22Rv1 (cell line): Measurements from ENCODE around the gene NKX2-1.

ENCODE experiments used
- H3K27ac ChIP-seq: fragments of 450-650 bp; 2 replicates; pipeline ENCODE4 v1.5.1; 2017
- ZFX ChIP-seq: fragments of 450-650 bp; IDR thresholded peaks from 2 replicates; pipeline ENCODE4 v1.6.1; 2017; ENCODE audit warnings: antibody characterized with exemption, borderline replicate concordance
- TF ChIP-seq, protein P1 (sequence below): fragments of 450-650 bp; IDR thresholded peaks from 2 replicates; pipeline ENCODE4 v1.5.1; 2017; ENCODE audit warnings: mild to moderate bottlenecking

NKX2-1 gene

GRCh38 chr14:36521598-36522345, 1.7 kb upstream of the NKX2-1 start:
- TF ChIP-seq ZFX, result no peak
- TF ChIP-seq, protein P1, sequence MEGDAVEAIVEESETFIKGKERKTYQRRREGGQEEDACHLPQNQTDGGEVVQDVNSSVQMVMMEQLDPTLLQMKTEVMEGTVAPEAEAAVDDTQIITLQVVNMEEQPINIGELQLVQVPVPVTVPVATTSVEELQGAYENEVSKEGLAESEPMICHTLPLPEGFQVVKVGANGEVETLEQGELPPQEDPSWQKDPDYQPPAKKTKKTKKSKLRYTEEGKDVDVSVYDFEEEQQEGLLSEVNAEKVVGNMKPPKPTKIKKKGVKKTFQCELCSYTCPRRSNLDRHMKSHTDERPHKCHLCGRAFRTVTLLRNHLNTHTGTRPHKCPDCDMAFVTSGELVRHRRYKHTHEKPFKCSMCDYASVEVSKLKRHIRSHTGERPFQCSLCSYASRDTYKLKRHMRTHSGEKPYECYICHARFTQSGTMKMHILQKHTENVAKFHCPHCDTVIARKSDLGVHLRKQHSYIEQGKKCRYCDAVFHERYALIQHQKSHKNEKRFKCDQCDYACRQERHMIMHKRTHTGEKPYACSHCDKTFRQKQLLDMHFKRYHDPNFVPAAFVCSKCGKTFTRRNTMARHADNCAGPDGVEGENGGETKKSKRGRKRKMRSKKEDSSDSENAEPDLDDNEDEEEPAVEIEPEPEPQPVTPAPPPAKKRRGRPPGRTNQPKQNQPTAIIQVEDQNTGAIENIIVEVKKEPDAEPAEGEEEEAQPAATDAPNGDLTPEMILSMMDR, result no peak

GRCh38 chr14:36520601-36521525, 831 bp upstream of the NKX2-1 start:
- TF ChIP-seq, protein P1, result peak; percentile 24; the same call in 1 of the 2 replicates
- TF ChIP-seq ZFX, result no peak
- no peak overlapping the region for H3K27ac ChIP-seq

More at GRCh38 chr14:36521598-36522345, 1.7 kb upstream of the NKX2-1 start:
- H3K27ac ChIP-seq, result no peak overlapping the region

DNA sequence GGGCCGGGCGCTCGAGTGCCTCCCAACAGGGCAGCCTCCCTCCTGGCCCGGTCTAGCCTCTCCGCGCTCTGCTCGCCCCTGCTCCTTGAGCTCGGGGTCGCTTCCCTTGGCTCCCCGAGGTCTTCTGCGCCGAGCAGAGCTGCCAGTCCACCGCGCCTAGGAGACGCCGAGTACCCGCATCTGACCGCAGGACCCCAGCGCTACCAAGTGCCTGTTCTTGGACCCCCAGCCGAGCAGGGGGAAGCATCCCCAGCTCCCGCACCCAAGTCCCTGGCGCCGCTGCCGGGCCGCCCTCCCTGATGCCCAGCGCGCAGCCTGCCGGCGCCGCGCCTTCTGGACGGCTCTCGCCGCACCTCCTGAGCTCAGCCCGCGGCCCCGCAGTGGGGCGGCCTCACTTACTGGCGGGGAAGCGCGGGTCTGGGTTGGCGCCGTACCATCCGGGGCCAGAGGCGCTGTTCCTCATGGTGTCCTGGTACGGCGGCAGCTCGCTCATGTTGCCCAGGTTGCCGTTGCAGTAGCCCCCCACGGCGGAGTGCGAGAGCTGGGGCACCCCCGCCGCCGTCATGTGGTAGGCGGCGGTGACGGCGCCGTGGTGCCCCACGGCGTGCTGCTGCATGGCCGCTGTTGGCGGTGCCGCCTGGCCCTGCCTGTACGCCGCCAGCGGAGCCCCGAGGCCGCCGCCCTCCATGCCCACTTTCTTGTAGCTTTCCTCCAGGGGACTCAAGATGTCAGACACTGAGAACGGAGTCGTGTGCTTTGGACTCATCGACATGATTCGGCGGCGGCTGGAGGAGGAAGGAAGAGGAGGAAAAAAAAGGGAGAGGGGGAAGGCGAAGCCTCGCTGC, 1.2 kb downstream of the NKX2-1 start:
- H3K27ac ChIP-seq, result peak overlapping the region; percentile 23; the same call in 1 of the 2 replicates
- TF ChIP-seq, protein P1, result peak; percentile 12; the same call in 1 of the 2 replicates
- TF ChIP-seq ZFX, result no peak

- TF ChIP-seq ZFX, result no peak
- TF ChIP-seq, protein P1, result no peak
These were observed 1.9 kb downstream of the NKX2-1 start for GRCh38 chr14:36518031-36518585.

DNA sequence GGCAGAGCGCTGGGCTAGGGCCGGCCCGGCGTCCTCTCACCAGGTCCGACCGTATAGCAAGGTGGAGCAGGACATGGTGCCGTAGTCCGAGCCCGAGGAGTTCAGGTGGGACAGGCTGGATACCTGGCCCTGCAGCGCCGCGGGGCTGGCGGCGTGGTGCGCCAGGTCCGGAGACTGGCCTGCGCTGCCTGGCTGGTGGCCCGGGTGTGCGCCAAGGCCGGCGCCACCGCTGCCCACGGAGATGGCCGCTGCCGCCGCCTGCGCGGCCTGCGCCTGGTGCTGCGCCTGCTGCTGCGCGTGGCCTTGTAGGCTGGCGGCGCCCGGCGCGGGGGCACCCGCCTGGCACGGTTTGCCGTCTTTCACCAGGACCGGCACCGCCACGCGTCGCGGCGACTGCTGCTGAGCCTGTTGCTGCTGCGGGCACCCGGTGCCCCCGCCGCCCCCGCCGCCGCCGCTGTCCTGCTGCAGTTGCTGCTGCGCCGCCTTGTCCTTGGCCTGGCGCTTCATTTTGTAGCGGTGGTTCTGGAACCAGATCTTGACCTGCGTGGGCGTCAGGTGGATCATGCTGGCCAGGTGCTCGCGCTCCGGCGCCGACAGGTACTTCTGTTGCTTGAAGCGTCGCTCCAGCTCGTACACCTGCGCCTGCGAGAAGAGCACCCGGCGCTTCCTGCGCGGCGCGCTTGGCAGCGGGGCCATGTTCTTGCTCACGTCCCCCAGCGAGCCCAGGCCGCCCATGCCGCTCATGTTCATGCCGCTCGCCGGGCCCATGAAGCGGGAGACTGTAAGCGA, 2.6 kb downstream of the NKX2-1 start:
- no peak overlapping the region for H3K27ac ChIP-seq
- TF ChIP-seq, protein P1, result no peak
- TF ChIP-seq ZFX, result no peak

More at GRCh38 chr14:36518031-36518585, 1.9 kb downstream of the NKX2-1 start:
- H3K27ac ChIP-seq, result no peak overlapping the region

DNA sequence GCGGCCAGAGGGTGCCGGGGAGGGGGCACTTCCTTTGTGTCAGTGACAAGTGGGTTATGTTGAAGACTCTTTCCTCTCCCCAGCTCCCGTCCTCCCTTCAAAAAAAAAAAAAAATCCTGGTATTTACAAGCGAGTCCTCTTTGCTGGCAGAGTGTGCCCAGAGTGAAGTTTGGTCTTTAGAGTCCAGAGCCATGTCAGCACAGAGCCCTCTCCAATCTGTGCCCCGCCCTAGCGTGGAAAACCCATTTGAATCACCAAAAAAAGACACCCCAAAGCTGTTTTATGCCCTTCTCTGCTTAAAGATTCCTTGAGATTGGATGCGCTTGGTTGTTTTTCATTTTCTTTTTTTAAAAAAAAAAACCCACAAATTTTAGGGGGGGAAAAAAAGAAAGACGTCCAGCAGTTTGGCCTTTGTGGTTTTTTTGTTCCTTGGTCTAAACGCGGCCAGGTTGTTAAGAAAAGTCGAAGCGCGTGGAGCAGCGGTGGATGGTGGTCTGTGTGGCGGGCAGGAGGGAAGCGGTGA, 3.3 kb downstream of the NKX2-1 start:
- H3K27ac ChIP-seq, result no peak overlapping the region
- TF ChIP-seq, protein P1, result no peak
- no peak for TF ChIP-seq ZFX
